SK-N-SH treated with all-trans-retinoic acid at 6 μM for 48 hours (cell line): ENCODE data around the gene LSR.
A peak's percentile ranks its signal among the peaks of the same experiment; 100 is the strongest.

ENCODE experiments used
- ATAC-seq: fragments of 200-7000 bp; cut with Tn5 transposase; 3 replicates; pipeline ENCODE4 v1.9.1; 2020; ENCODE audit warnings: mild to moderate bottlenecking, moderate library complexity
- ARNTL ChIP-seq: fragments of 450-650 bp; formaldehyde crosslinking; IDR thresholded peaks from 2 replicates; pipeline ENCODE4 v1.5.0; 2020; ENCODE audit warnings: low read depth, mild to moderate bottlenecking, moderate library complexity, borderline replicate concordance
- BACH2 ChIP-seq: fragments of 250-450 bp; sonication (Bioruptor Pico); IDR thresholded peaks from 2 replicates; pipeline ENCODE4 v1.9.0; 2021; ENCODE audit warnings: mild to moderate bottlenecking, borderline replicate concordance
- CREB5 ChIP-seq: fragments of 250-450 bp; sonication (Bioruptor Pico); IDR thresholded peaks from 2 replicates; pipeline ENCODE4 v1.5.1; 2020; ENCODE audit warnings: low read depth, mild to moderate bottlenecking, moderate library complexity
- CSDC2 ChIP-seq: fragments of 250-450 bp; sonication (Bioruptor Pico); IDR thresholded peaks from 2 replicates; pipeline ENCODE4 v1.5.0; 2020; ENCODE audit warnings: mild to moderate bottlenecking, moderate library complexity
- CSRNP3 ChIP-seq: fragments of 250-450 bp; sonication (Bioruptor Pico); IDR thresholded peaks from 2 replicates; pipeline ENCODE4 v1.5.1; 2021; ENCODE audit warnings: mild to moderate bottlenecking, moderate library complexity
- ESRRG ChIP-seq: fragments of 250-450 bp; sonication (Bioruptor Pico); IDR thresholded peaks from 2 replicates; pipeline ENCODE4 v1.6.1; 2021; ENCODE audit warnings: mild to moderate bottlenecking
- GLIS3 ChIP-seq: fragments of 250-450 bp; sonication (Bioruptor Pico); IDR thresholded peaks from 2 replicates; pipeline ENCODE4 v1.5.0; 2020; ENCODE audit warnings: mild to moderate bottlenecking, moderate library complexity
- ISL1 ChIP-seq: fragments of 250-450 bp; sonication (Bioruptor Pico); IDR thresholded peaks from 2 replicates; pipeline ENCODE4 v2.1.2; 2022; ENCODE audit warnings: mild to moderate bottlenecking, moderate library complexity
- OSR1 ChIP-seq: fragments of 250-450 bp; sonication (Bioruptor Pico); IDR thresholded peaks from 2 replicates; pipeline ENCODE4 v1.8.0; 2022; ENCODE audit warnings: moderate library complexity, mild to moderate bottlenecking, inconsistent platforms
- PATZ1 ChIP-seq: fragments of 250-450 bp; sonication (Bioruptor Pico); IDR thresholded peaks from 2 replicates; pipeline ENCODE4 v1.8.0; 2020; ENCODE audit warnings: mild to moderate bottlenecking, moderate library complexity, borderline replicate concordance
- POU6F1 ChIP-seq: fragments of 250-450 bp; sonication (Bioruptor Pico); IDR thresholded peaks from 2 replicates; pipeline ENCODE4 v1.8.0; 2021; ENCODE audit warnings: low read depth, mild to moderate bottlenecking, moderate library complexity, borderline replicate concordance
- PPARA ChIP-seq: fragments of 250-450 bp; sonication (Bioruptor Pico); IDR thresholded peaks from 2 replicates; pipeline ENCODE4 v1.5.0; 2020; ENCODE audit warnings: mild to moderate bottlenecking, borderline replicate concordance
- RARB ChIP-seq: fragments of 250-450 bp; sonication (Bioruptor Pico); IDR thresholded peaks from 2 replicates; pipeline ENCODE4 v1.8.0; 2021; ENCODE audit warnings: mild to moderate bottlenecking, moderate library complexity
- SNAI2 ChIP-seq: fragments of 250-450 bp; sonication (Bioruptor Pico); IDR thresholded peaks from 2 replicates; pipeline ENCODE4 v1.5.0; 2020; ENCODE audit warnings: mild to moderate bottlenecking, moderate library complexity
- TCF4 ChIP-seq: fragments of 250-450 bp; sonication (Bioruptor Pico); IDR thresholded peaks from 2 replicates; pipeline ENCODE4 v1.8.0; 2021; ENCODE audit warnings: mild to moderate bottlenecking, moderate library complexity, borderline replicate concordance
- TOX ChIP-seq: fragments of 250-450 bp; sonication (Bioruptor Pico); IDR thresholded peaks from 2 replicates; pipeline ENCODE4 v1.8.0; 2021; ENCODE audit warnings: mild to moderate bottlenecking, moderate library complexity, borderline replicate concordance
- TSHZ2 ChIP-seq: fragments of 250-450 bp; sonication (Bioruptor Pico); IDR thresholded peaks from 2 replicates; pipeline ENCODE4 v1.5.0; 2020; ENCODE audit warnings: mild to moderate bottlenecking, moderate library complexity
- ZC3H10 ChIP-seq: fragments of 250-450 bp; sonication (Bioruptor Pico); IDR thresholded peaks from 2 replicates; pipeline ENCODE4 v1.5.1; 2021; ENCODE audit warnings: mild to moderate bottlenecking, moderate library complexity
- ZFP3 ChIP-seq: fragments of 250-450 bp; sonication (Bioruptor Pico); IDR thresholded peaks from 2 replicates; pipeline ENCODE4 v1.5.0; 2020; ENCODE audit warnings: mild to moderate bottlenecking, moderate library complexity
- ZFP30 ChIP-seq: fragments of 450-650 bp; formaldehyde crosslinking; IDR thresholded peaks from 2 replicates; pipeline ENCODE4 v1.5.0; 2022; ENCODE audit warnings: mild to moderate bottlenecking, moderate library complexity
- ZNF565 ChIP-seq: fragments of 450-650 bp; formaldehyde crosslinking; conservative IDR thresholded peaks from 2 replicates; pipeline ENCODE4 v1.5.0; 2020; ENCODE audit warnings: low read depth, mild to moderate bottlenecking, moderate library complexity
- ZNF70 ChIP-seq: fragments of 450-650 bp; formaldehyde crosslinking; IDR thresholded peaks from 2 replicates; pipeline ENCODE4 v1.5.0; 2020; ENCODE audit warnings: mild to moderate bottlenecking, moderate library complexity
- ZNF8 ChIP-seq: fragments of 450-650 bp; formaldehyde crosslinking; IDR thresholded peaks from 2 replicates; pipeline ENCODE4 v1.5.0; 2020; ENCODE audit warnings: mild to moderate bottlenecking, moderate library complexity

LSR gene

GRCh38 chr19:35256566-35256965 is 7.8 kb downstream of the LSR start:
- no peak for ATAC-seq
- TF ChIP-seq TOX = no peak
- TF ChIP-seq PPARA (CRISPR knock-in tag) = no peak

- ATAC-seq = no peak
- TF ChIP-seq ZFP3 (no peak), ZFP30 (CRISPR knock-in tag) (no peak), ISL1 (CRISPR knock-in tag) (no peak), TOX (no peak), GLIS3 (CRISPR knock-in tag) (no peak), ARNTL (no peak), ESRRG (CRISPR knock-in tag) (no peak), RARB (CRISPR knock-in tag) (no peak)
Measured at GRCh38 chr19:35257113-35257461, 8.3 kb downstream of the LSR start.

- ATAC-seq = peak; percentile 3; the same call in 2 of the 3 replicates
- no peak for TF ChIP-seq TSHZ2 (CRISPR knock-in tag)
- no peak for TF ChIP-seq BACH2 (CRISPR knock-in tag)
- TF ChIP-seq TCF4 (CRISPR knock-in tag) = no peak
- TF ChIP-seq POU6F1 = no peak
- no peak for TF ChIP-seq ZC3H10 (CRISPR knock-in tag)
- no peak for TF ChIP-seq ZFP30 (CRISPR knock-in tag)
- no peak for TF ChIP-seq ZNF70
- no peak for TF ChIP-seq GLIS3 (CRISPR knock-in tag)
- TF ChIP-seq CREB5 = no peak
- no peak for TF ChIP-seq ZNF8 (CRISPR knock-in tag)
- TF ChIP-seq ISL1 (CRISPR knock-in tag) = no peak
- TF ChIP-seq ARNTL = no peak
- TF ChIP-seq TOX = no peak
- no peak for TF ChIP-seq ZNF565 (CRISPR knock-in tag)
- TF ChIP-seq ESRRG (CRISPR knock-in tag) = no peak
- TF ChIP-seq SNAI2 (CRISPR knock-in tag) = no peak
- no peak for TF ChIP-seq CSDC2 (CRISPR knock-in tag)
- no peak for TF ChIP-seq ZFP3
- TF ChIP-seq PATZ1 (CRISPR knock-in tag) = no peak
Measured at GRCh38 chr19:35260694-35261304, 12.0 kb downstream of the LSR start.

GRCh38 chr19:35261356-35262100 is 12.7 kb downstream of the LSR start:
- ATAC-seq = peak; percentile 12
- TF ChIP-seq ZFP3 (no peak), ZNF8 (CRISPR knock-in tag) (no peak), OSR1 (CRISPR knock-in tag) (no peak), TOX (no peak), SNAI2 (CRISPR knock-in tag) (no peak), POU6F1 (no peak), ZNF70 (no peak), ISL1 (CRISPR knock-in tag) (no peak), ESRRG (CRISPR knock-in tag) (no peak), CSRNP3 (no peak), PATZ1 (CRISPR knock-in tag) (no peak), BACH2 (CRISPR knock-in tag) (no peak), GLIS3 (CRISPR knock-in tag) (no peak)
